ENCODE measurements around the gene PAK5. TPM values are rescaled to one million over a fixed set of nuclear protein-coding genes. Genes with fewer than 3 reads are reported as not detected.

The PAK5 gene
- total RNA-seq, 1 experiment from 2014 or later, result not detected

- Histone ChIP-seq H3K4me3 (no peak overlapping the region), H3K27me3 (ENCODE audit: insufficient read depth, low read depth) (peaks cover 56% of the 10 kb centered on the region), H3K9me2 (ENCODE audit: insufficient read depth) (no peaks in the 10 kb centered on the region), H3K36me3 (ENCODE audit: low read depth) (no peaks in the 10 kb centered on the region), H3K9me3 (ENCODE audit: insufficient read depth, low read depth) (no peaks in the 10 kb centered on the region), H2AFZ (no peak overlapping the region), H4K20me1 (ENCODE audit: insufficient read depth) (no peaks in the 10 kb centered on the region), H3K27ac (no peak overlapping the region), H3F3A (ENCODE audit: insufficient read depth, low read depth) (no peaks in the 10 kb centered on the region), H3K4me1 (replicated peaks; ENCODE audit: insufficient read depth) (no peaks in the 10 kb centered on the region), H3K79me2 (ENCODE audit: low read depth) (no peaks in the 10 kb centered on the region), H3K4me2 (no peak overlapping the region)
- TF ChIP-seq EZH2 (IDR thresholded peaks at IDR 0.05; ENCODE audit: low read depth), result no peak
- no peak for TF ChIP-seq CTCF (conservative IDR thresholded peaks at IDR 0.05)
- intact Hi-C loops (cut with micrococcal nuclease; ENCODE audit: unreplicated experiment), result no loop called here
- DNase-seq, result no peak
- POLR2A ChIA-PET (ENCODE audit: unreplicated experiment), result no interaction called here
- CTCF ChIA-PET, result no interaction called here
- no TSS peak for BruUV-seq (replicated peaks)
Measured at GRCh38 chr20:9491324-9491723, 347.6 kb downstream of the PAK5 start.

GRCh38 chr20:9490631-9491030 lies 348.2 kb downstream of the PAK5 start:
- no peak overlapping the region for H3K4me2 ChIP-seq
- no peak for DNase-seq
- no peaks in the 10 kb centered on the region for H3K9me2 ChIP-seq (ENCODE audit: insufficient read depth)
- CTCF ChIA-PET, result no interaction called here
- no peaks in the 10 kb centered on the region for H3F3A ChIP-seq (ENCODE audit: insufficient read depth, low read depth)
- H3K4me1 ChIP-seq (replicated peaks; ENCODE audit: insufficient read depth), result no peaks in the 10 kb centered on the region
- no peaks in the 10 kb centered on the region for H3K36me3 ChIP-seq (ENCODE audit: low read depth)
- H2AFZ ChIP-seq, result no peak overlapping the region
- no peaks in the 10 kb centered on the region for H4K20me1 ChIP-seq (ENCODE audit: insufficient read depth)
- BruUV-seq (replicated peaks), result no TSS peak
- no peaks in the 10 kb centered on the region for H3K9me3 ChIP-seq (ENCODE audit: insufficient read depth, low read depth)
- peaks cover 50% of the 10 kb centered on the region for H3K27me3 ChIP-seq (ENCODE audit: insufficient read depth, low read depth)
- POLR2A ChIA-PET (ENCODE audit: unreplicated experiment), result no interaction called here
- intact Hi-C loops (cut with micrococcal nuclease; ENCODE audit: unreplicated experiment), result no loop called here
- TF ChIP-seq CTCF (conservative IDR thresholded peaks at IDR 0.05) (no peak), EZH2 (IDR thresholded peaks at IDR 0.05; ENCODE audit: low read depth) (no peak)
- H3K79me2 ChIP-seq (ENCODE audit: low read depth), result no peaks in the 10 kb centered on the region
- H3K4me3 ChIP-seq, result no peak overlapping the region
- H3K27ac ChIP-seq, result no peak overlapping the region

GRCh38 chr20:9490161-9490560 lies 348.7 kb downstream of the PAK5 start:
- no peak overlapping the region for H3K4me3 ChIP-seq
- intact Hi-C loops (cut with micrococcal nuclease; ENCODE audit: unreplicated experiment), result no loop called here
- no peak for DNase-seq
- CTCF ChIA-PET, result no interaction called here
- no peaks in the 10 kb centered on the region for H3F3A ChIP-seq (ENCODE audit: insufficient read depth, low read depth)
- peaks cover 45% of the 10 kb centered on the region for H3K27me3 ChIP-seq (ENCODE audit: insufficient read depth, low read depth)
- no peaks in the 10 kb centered on the region for H4K20me1 ChIP-seq (ENCODE audit: insufficient read depth)
- POLR2A ChIA-PET (ENCODE audit: unreplicated experiment), result no interaction called here
- no peak overlapping the region for H2AFZ ChIP-seq
- H3K9me2 ChIP-seq (ENCODE audit: insufficient read depth), result no peaks in the 10 kb centered on the region
- no peaks in the 10 kb centered on the region for H3K9me3 ChIP-seq (ENCODE audit: insufficient read depth, low read depth)
- no peaks in the 10 kb centered on the region for H3K4me1 ChIP-seq (replicated peaks; ENCODE audit: insufficient read depth)
- H3K4me2 ChIP-seq, result no peak overlapping the region
- no peak overlapping the region for H3K27ac ChIP-seq
- BruUV-seq (replicated peaks), result no TSS peak
- no peaks in the 10 kb centered on the region for H3K36me3 ChIP-seq (ENCODE audit: low read depth)
- TF ChIP-seq EZH2 (IDR thresholded peaks at IDR 0.05; ENCODE audit: low read depth) (no peak), CTCF (conservative IDR thresholded peaks at IDR 0.05) (no peak)
- H3K79me2 ChIP-seq (ENCODE audit: low read depth), result no peaks in the 10 kb centered on the region

Measured in PC-9 (cell line).